ENCODE measurements around the gene GALNT12.

The GALNT12 gene

GRCh38 chr9:98866435-98867102 is 59.1 kb downstream of the GALNT12 start:
- H3K36me3 ChIP-seq (ENCODE audit: low read depth), result no peaks in the 10 kb centered on the region
- DNase-seq (ENCODE audit: low spot score) (no peak), ATAC-seq (ENCODE audit: low read depth) (peak; percentile 32)
- H3K27me3 ChIP-seq (ENCODE audit: insufficient read depth, poor library complexity, severe bottlenecking), result no peaks in the 10 kb centered on the region
- no peak for TF ChIP-seq CTCF (IDR thresholded peaks at IDR 0.05; ENCODE audit: poor library complexity, severe bottlenecking)
- H3K4me3 ChIP-seq (ENCODE audit: severe bottlenecking), result no peak overlapping the region
- H3K4me1 ChIP-seq (ENCODE audit: insufficient read depth, poor library complexity, severe bottlenecking), result peaks cover 37% of the 10 kb centered on the region
- no peaks in the 10 kb centered on the region for H3K9me3 ChIP-seq (ENCODE audit: severe bottlenecking)
- peak overlapping the region; percentile 20 for H3K27ac ChIP-seq (ENCODE audit: poor library complexity, severe bottlenecking)

- peaks cover 32% of the 10 kb centered on the region for H3K4me1 ChIP-seq (ENCODE audit: insufficient read depth, poor library complexity, severe bottlenecking)
- ATAC-seq (ENCODE audit: low read depth), result no peak
- TF ChIP-seq CTCF (IDR thresholded peaks at IDR 0.05; ENCODE audit: poor library complexity, severe bottlenecking), result no peak
- H3K9me3 ChIP-seq (ENCODE audit: severe bottlenecking), result no peaks in the 10 kb centered on the region
- no peaks in the 10 kb centered on the region for H3K27me3 ChIP-seq (ENCODE audit: insufficient read depth, poor library complexity, severe bottlenecking)
- peak overlapping the region; percentile 20 for H3K27ac ChIP-seq (ENCODE audit: poor library complexity, severe bottlenecking)
- H3K36me3 ChIP-seq (ENCODE audit: low read depth), result no peaks in the 10 kb centered on the region
- DNase-seq (ENCODE audit: low spot score), result no peak
- H3K4me3 ChIP-seq (ENCODE audit: severe bottlenecking), result no peak overlapping the region
Measured at GRCh38 chr9:98867103-98867428, 59.6 kb downstream of the GALNT12 start.

- H3K27ac ChIP-seq (ENCODE audit: poor library complexity, severe bottlenecking), result peak overlapping the region; percentile 20
Measured at GRCh38 chr9:98867429-98868168, 60.1 kb downstream of the GALNT12 start.

GRCh38 chr9:98869078-98869745 is 61.7 kb downstream of the GALNT12 start:
- Histone ChIP-seq H3K27ac (ENCODE audit: poor library complexity, severe bottlenecking) (no peak overlapping the region), H3K9me3 (ENCODE audit: severe bottlenecking) (no peaks in the 10 kb centered on the region), H3K4me1 (ENCODE audit: insufficient read depth, poor library complexity, severe bottlenecking) (peaks cover 25% of the 10 kb centered on the region), H3K4me3 (ENCODE audit: severe bottlenecking) (no peak overlapping the region), H3K36me3 (ENCODE audit: low read depth) (no peaks in the 10 kb centered on the region), H3K27me3 (ENCODE audit: insufficient read depth, poor library complexity, severe bottlenecking) (no peaks in the 10 kb centered on the region)
- DNase-seq (ENCODE audit: low spot score), result no peak
- no peak for ATAC-seq (ENCODE audit: low read depth)
- no peak for TF ChIP-seq CTCF (IDR thresholded peaks at IDR 0.05; ENCODE audit: poor library complexity, severe bottlenecking)

More at GRCh38 chr9:98867429-98868168, 60.1 kb downstream of the GALNT12 start:
- DNase-seq (ENCODE audit: low spot score) (no peak), ATAC-seq (ENCODE audit: low read depth) (peak; percentile 67)
- TF ChIP-seq CTCF (IDR thresholded peaks at IDR 0.05; ENCODE audit: poor library complexity, severe bottlenecking), result no peak
- H3K4me3 ChIP-seq (ENCODE audit: severe bottlenecking), result no peak overlapping the region
- H3K9me3 ChIP-seq (ENCODE audit: severe bottlenecking), result no peaks in the 10 kb centered on the region
- peaks cover 29% of the 10 kb centered on the region for H3K4me1 ChIP-seq (ENCODE audit: insufficient read depth, poor library complexity, severe bottlenecking)
- H3K36me3 ChIP-seq (ENCODE audit: low read depth), result no peaks in the 10 kb centered on the region
- no peaks in the 10 kb centered on the region for H3K27me3 ChIP-seq (ENCODE audit: insufficient read depth, poor library complexity, severe bottlenecking)

Measured in RWPE2 (cell line).